Myocyte (in vitro differentiated cells): ENCODE results near the gene ARID4B. TPM values are rescaled to one million over a fixed set of nuclear protein-coding genes. Genes with fewer than 3 reads are reported as not detected.

Experiments
- DNase-seq: peaks from one replicate; pipeline ENCODE4 v3.0.0-alpha.2; 2012; ENCODE audit warnings: low read depth
- microRNA-seq: library from miRNA; unstranded; fragments of <30 nt; microRNA quantifications from one replicate; pipeline ENCODE4, GENCODE V29; 2016
- total RNA-seq: library from RNA; depleted of rRNA; stranded (reverse); fragments of >200 nt; gene quantifications from 2 replicates; pipeline ENCODE4 v1.2.3, GENCODE V29; 2014

Gene ARID4B
- total RNA-seq, 1 donor from 2014 or later: 18.3 TPM

GRCh38 chr1:235129774-235130570 lies 198.0 kb downstream of the ARID4B start:
- no peak for DNase-seq

GRCh38 chr1:235128456-235129328 lies 199.3 kb downstream of the ARID4B start, which contains the start of gene TOMM20:
Gene TOMM20, minus strand, starts transcription at chr1:235128837. Its CDS starts 122 bp downstream, at chr1:235128715.
- peak; percentile 99 for DNase-seq

- DNase-seq: no peak
These were observed 200.1 kb downstream of the ARID4B start for GRCh38 chr1:235127732-235128455.

DNA sequence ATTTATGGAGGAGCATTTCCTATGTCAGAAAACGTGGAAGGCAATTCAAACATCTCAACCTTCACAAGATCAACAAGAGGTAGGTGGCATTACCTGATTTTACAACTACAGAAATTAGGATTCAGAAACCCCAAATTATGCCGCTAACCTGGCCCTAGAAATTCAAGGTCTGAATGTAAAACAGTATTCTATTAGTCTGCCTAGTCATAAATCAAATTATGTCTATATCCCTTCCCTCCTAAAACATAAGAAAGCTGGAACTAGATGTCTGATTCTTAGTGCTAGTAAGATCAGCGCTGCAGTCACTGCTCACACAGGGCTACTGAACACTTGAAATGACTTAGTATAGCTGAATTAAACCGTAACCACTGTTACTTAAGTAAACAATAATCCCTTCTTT lies 200.8 kb downstream of the ARID4B start:
- DNase-seq: no peak

GRCh38 chr1:235124665-235125064 lies 203.3 kb downstream of the ARID4B start:
- DNase-seq: no peak

- no peak for DNase-seq
These were observed 203.9 kb downstream of the ARID4B start for GRCh38 chr1:235124111-235124510.

GRCh38 chr1:235122348-235122747 lies 205.6 kb downstream of the ARID4B start:
- no peak for DNase-seq

Small RNAs within 50 kb of the gene (microRNA-seq; reads per million reads assigned to microRNA genes)
- gene MIR4753: not detected

Other genes with a start within 250 kb of the ARID4B start
- gene TOMM20, start 199.3 kb downstream of the ARID4B start, total RNA-seq: 112 and 119 TPM in 2 replicates
- gene RBM34, start 166.9 kb downstream of the ARID4B start, total RNA-seq: 86.9 and 101 TPM in 2 replicates
- gene GGPS1, start 391 bp upstream of the ARID4B start, total RNA-seq: 32.7 and 32.9 TPM in 2 replicates
- gene TBCE, start 39.2 kb upstream of the ARID4B start, total RNA-seq: 15.6 and 17.0 TPM in 2 replicates
- 28.2 and 33.2 TPM in 2 replicates for gene B3GALNT2, start 176.3 kb upstream of the ARID4B start, total RNA-seq